ENCODE data around the gene PID1. TPM values are rescaled to one million over a fixed set of nuclear protein-coding genes. Genes with fewer than 3 reads are reported as not detected.

The PID1 gene
- total RNA-seq, 1 experiment from 2014 or later, result 2.9 TPM

- no peak overlapping the region for H3K4me3 ChIP-seq (ENCODE audit: low read depth in 2 of 2, low read length in 2 of 2)
- DNase-seq (ENCODE audit: low read depth, low spot score), result no peak
- CTCF ChIA-PET, result no interaction called here
- H3K4me1 ChIP-seq (ENCODE audit: control insufficient read depth, insufficient read depth, low read length), result no peaks in the 10 kb centered on the region
- POLR2A ChIA-PET, result no interaction called here
- intact Hi-C loops (cut with micrococcal nuclease; ENCODE audit: unreplicated experiment) (no loop called here), in situ Hi-C loops (cut with HindIII; ENCODE audit: low pct_unique_long_range_greater_than_20kb, low sequenced_read_pairs) (no loop called here)
- no peaks in the 10 kb centered on the region for H3K27me3 ChIP-seq (ENCODE audit: control insufficient read depth, insufficient read depth, low read length)
- H3K9me3 ChIP-seq (ENCODE audit: control insufficient read depth, insufficient read depth, low read depth, low read length), result no peaks in the 10 kb centered on the region
- H3K36me3 ChIP-seq (ENCODE audit: control insufficient read depth, insufficient read depth, low read length), result no peaks in the 10 kb centered on the region
- no TSS peak for BruUV-seq (replicated peaks)
- TF ChIP-seq TCF7L2 (IDR thresholded peaks at IDR 0.05; ENCODE audit: low read depth, low read length) (no peak), POLR2AphosphoS5 (IDR thresholded peaks at IDR 0.05; ENCODE audit: low read depth, low read length) (no peak), SIN3A (IDR thresholded peaks at IDR 0.05; ENCODE audit: borderline replicate concordance, insufficient read depth, low read depth, low read length) (no peak), CTCF (IDR thresholded peaks at IDR 0.05) (no peak)
- TF ChIP-seq, protein P1, sequence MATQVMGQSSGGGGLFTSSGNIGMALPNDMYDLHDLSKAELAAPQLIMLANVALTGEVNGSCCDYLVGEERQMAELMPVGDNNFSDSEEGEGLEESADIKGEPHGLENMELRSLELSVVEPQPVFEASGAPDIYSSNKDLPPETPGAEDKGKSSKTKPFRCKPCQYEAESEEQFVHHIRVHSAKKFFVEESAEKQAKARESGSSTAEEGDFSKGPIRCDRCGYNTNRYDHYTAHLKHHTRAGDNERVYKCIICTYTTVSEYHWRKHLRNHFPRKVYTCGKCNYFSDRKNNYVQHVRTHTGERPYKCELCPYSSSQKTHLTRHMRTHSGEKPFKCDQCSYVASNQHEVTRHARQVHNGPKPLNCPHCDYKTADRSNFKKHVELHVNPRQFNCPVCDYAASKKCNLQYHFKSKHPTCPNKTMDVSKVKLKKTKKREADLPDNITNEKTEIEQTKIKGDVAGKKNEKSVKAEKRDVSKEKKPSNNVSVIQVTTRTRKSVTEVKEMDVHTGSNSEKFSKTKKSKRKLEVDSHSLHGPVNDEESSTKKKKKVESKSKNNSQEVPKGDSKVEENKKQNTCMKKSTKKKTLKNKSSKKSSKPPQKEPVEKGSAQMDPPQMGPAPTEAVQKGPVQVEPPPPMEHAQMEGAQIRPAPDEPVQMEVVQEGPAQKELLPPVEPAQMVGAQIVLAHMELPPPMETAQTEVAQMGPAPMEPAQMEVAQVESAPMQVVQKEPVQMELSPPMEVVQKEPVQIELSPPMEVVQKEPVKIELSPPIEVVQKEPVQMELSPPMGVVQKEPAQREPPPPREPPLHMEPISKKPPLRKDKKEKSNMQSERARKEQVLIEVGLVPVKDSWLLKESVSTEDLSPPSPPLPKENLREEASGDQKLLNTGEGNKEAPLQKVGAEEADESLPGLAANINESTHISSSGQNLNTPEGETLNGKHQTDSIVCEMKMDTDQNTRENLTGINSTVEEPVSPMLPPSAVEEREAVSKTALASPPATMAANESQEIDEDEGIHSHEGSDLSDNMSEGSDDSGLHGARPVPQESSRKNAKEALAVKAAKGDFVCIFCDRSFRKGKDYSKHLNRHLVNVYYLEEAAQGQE (IDR thresholded peaks at IDR 0.05; ENCODE audit: insufficient read depth in 1 of 2, low read depth in 2 of 2, low read length in 1 of 2), result no peak
- no peak for ATAC-seq
- H3K27ac ChIP-seq (ENCODE audit: low read length), result no peak overlapping the region
Measured at GRCh38 chr2:229118336-229118735, 152.8 kb downstream of the PID1 start.

DNA sequence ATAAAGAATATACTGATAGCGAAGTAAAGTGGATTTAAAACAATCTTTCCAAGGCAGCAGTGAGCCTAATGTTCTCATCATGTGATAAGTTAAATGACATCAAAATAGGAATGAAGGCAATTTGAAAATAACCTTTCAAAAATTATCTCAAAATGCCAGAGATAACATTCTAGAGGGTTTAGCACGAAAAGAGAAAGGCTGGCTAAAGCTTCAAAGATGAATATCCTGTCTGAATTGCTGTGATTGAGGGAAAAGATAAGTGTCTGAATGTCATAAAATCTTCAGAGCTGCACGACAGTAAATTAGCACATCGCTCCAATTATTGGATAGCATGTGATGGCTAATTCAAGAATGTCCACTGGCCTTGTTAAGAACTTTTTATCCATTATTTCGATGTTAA lies 159.3 kb downstream of the PID1 start:
- CTCF ChIA-PET, result no interaction called here
- in situ Hi-C loops (cut with HindIII; ENCODE audit: low pct_unique_long_range_greater_than_20kb, low sequenced_read_pairs) (no loop called here), intact Hi-C loops (cut with micrococcal nuclease; ENCODE audit: unreplicated experiment) (no loop called here)
- BruUV-seq (replicated peaks), result no TSS peak
- ATAC-seq (no peak), DNase-seq (ENCODE audit: low read depth, low spot score) (no peak)
- POLR2A ChIA-PET, result no interaction called here
- no peaks in the 10 kb centered on the region for H3K9me3 ChIP-seq (ENCODE audit: control insufficient read depth, insufficient read depth, low read depth, low read length)
- H3K4me1 ChIP-seq (ENCODE audit: control insufficient read depth, insufficient read depth, low read length), result no peaks in the 10 kb centered on the region
- H3K27me3 ChIP-seq (ENCODE audit: control insufficient read depth, insufficient read depth, low read length), result no peaks in the 10 kb centered on the region
- H3K36me3 ChIP-seq (ENCODE audit: control insufficient read depth, insufficient read depth, low read length), result no peaks in the 10 kb centered on the region
- no peak overlapping the region for H3K27ac ChIP-seq (ENCODE audit: low read length)
- TF ChIP-seq POLR2AphosphoS5 (IDR thresholded peaks at IDR 0.05; ENCODE audit: low read depth, low read length) (no peak), SIN3A (IDR thresholded peaks at IDR 0.05; ENCODE audit: borderline replicate concordance, insufficient read depth, low read depth, low read length) (no peak), CTCF (IDR thresholded peaks at IDR 0.05) (no peak), TCF7L2 (IDR thresholded peaks at IDR 0.05; ENCODE audit: low read depth, low read length) (no peak)
- H3K4me3 ChIP-seq (ENCODE audit: low read depth in 2 of 2, low read length in 2 of 2), result no peak overlapping the region

Data from Panc1 (cell line).